ENCODE measurements around the gene SERGEF.

The SERGEF gene

GRCh38 chr11:17936790-17937189 lies 76.1 kb downstream of the SERGEF start:
- no peak overlapping the region for H3K4me3 ChIP-seq (ENCODE audit: low read depth, low read length)
- H3K9me3 ChIP-seq (ENCODE audit: control insufficient read depth, low read length) = no peaks in the 10 kb centered on the region
- no peak overlapping the region for H3K4me2 ChIP-seq (ENCODE audit: low read length)
- no peaks in the 10 kb centered on the region for H3K79me2 ChIP-seq
- H2AFZ ChIP-seq = no peak overlapping the region
- H3K27me3 ChIP-seq (ENCODE audit: control insufficient read depth, insufficient read depth, low read length) = no peaks in the 10 kb centered on the region
- H3K9ac ChIP-seq = no peak overlapping the region
- TF ChIP-seq CTCF (IDR thresholded peaks at IDR 0.05) = no peak
- no peaks in the 10 kb centered on the region for H3K4me1 ChIP-seq
- H3K27ac ChIP-seq = no peak overlapping the region
- no peaks in the 10 kb centered on the region for H3K36me3 ChIP-seq (ENCODE audit: control insufficient read depth, insufficient read depth, low read length)

GRCh38 chr11:17934194-17934593 lies 78.7 kb downstream of the SERGEF start:
- peaks cover 2% of the 10 kb centered on the region for H3K4me1 ChIP-seq
- no peak overlapping the region for H3K4me2 ChIP-seq (ENCODE audit: low read length)
- H3K79me2 ChIP-seq = no peaks in the 10 kb centered on the region
- no peaks in the 10 kb centered on the region for H3K36me3 ChIP-seq (ENCODE audit: control insufficient read depth, insufficient read depth, low read length)
- H3K27me3 ChIP-seq (ENCODE audit: control insufficient read depth, insufficient read depth, low read length) = no peaks in the 10 kb centered on the region
- H3K9ac ChIP-seq = no peak overlapping the region
- no peak for TF ChIP-seq CTCF (IDR thresholded peaks at IDR 0.05)
- H3K27ac ChIP-seq = no peak overlapping the region
- no peak overlapping the region for H2AFZ ChIP-seq
- no peaks in the 10 kb centered on the region for H3K9me3 ChIP-seq (ENCODE audit: control insufficient read depth, low read length)
- no peak overlapping the region for H3K4me3 ChIP-seq (ENCODE audit: low read depth, low read length)

- H3K4me2 ChIP-seq (ENCODE audit: low read length) = no peak overlapping the region
- no peak overlapping the region for H3K4me3 ChIP-seq (ENCODE audit: low read depth, low read length)
- no peak overlapping the region for H2AFZ ChIP-seq
- no peak overlapping the region for H3K27ac ChIP-seq
- no peaks in the 10 kb centered on the region for H3K79me2 ChIP-seq
- no peaks in the 10 kb centered on the region for H3K36me3 ChIP-seq (ENCODE audit: control insufficient read depth, insufficient read depth, low read length)
- no peaks in the 10 kb centered on the region for H3K27me3 ChIP-seq (ENCODE audit: control insufficient read depth, insufficient read depth, low read length)
- TF ChIP-seq CTCF (IDR thresholded peaks at IDR 0.05) = no peak
- no peaks in the 10 kb centered on the region for H3K9me3 ChIP-seq (ENCODE audit: control insufficient read depth, low read length)
- H3K4me1 ChIP-seq = peaks cover 2% of the 10 kb centered on the region
- H3K9ac ChIP-seq = no peak overlapping the region
These were observed 79.1 kb downstream of the SERGEF start for GRCh38 chr11:17933708-17934107.

- Histone ChIP-seq H3K9ac (no peak overlapping the region), H2AFZ (no peak overlapping the region), H3K27me3 (ENCODE audit: control insufficient read depth, insufficient read depth, low read length) (no peaks in the 10 kb centered on the region), H3K9me3 (ENCODE audit: control insufficient read depth, low read length) (no peaks in the 10 kb centered on the region), H3K27ac (no peak overlapping the region), H3K79me2 (no peaks in the 10 kb centered on the region), H3K4me1 (peaks cover 12% of the 10 kb centered on the region), H3K4me2 (ENCODE audit: low read length) (no peak overlapping the region), H3K36me3 (ENCODE audit: control insufficient read depth, insufficient read depth, low read length) (no peaks in the 10 kb centered on the region), H3K4me3 (ENCODE audit: low read depth, low read length) (no peak overlapping the region)
- no peak for TF ChIP-seq CTCF (IDR thresholded peaks at IDR 0.05)
These were observed 80.4 kb downstream of the SERGEF start for GRCh38 chr11:17932472-17932871.

- Histone ChIP-seq H3K4me3 (ENCODE audit: low read depth, low read length) (no peak overlapping the region), H3K4me1 (peaks cover 18% of the 10 kb centered on the region), H3K36me3 (ENCODE audit: control insufficient read depth, insufficient read depth, low read length) (no peaks in the 10 kb centered on the region), H3K27me3 (ENCODE audit: control insufficient read depth, insufficient read depth, low read length) (no peaks in the 10 kb centered on the region), H2AFZ (no peak overlapping the region), H3K27ac (no peak overlapping the region), H3K9ac (no peak overlapping the region), H3K9me3 (ENCODE audit: control insufficient read depth, low read length) (no peaks in the 10 kb centered on the region), H3K79me2 (no peaks in the 10 kb centered on the region), H3K4me2 (ENCODE audit: low read length) (no peak overlapping the region)
- no peak for TF ChIP-seq CTCF (IDR thresholded peaks at IDR 0.05)
These were observed 81.3 kb downstream of the SERGEF start for GRCh38 chr11:17931595-17931994.
